Right ventricle myocardium superior (tissue), 1 donor: ENCODE data around the gene SOX18. TPM values are rescaled to one million over a fixed set of nuclear protein-coding genes. Genes with fewer than 3 reads are reported as not detected.
A peak's percentile ranks its signal among the peaks of the same experiment; 100 is the strongest.
"Not testable (repeated sequence)": the region's sequence is repeated elsewhere in the genome, so short reads cannot be mapped to it uniquely, and the experiment has no call there.

ENCODE experiments used
- ATAC-seq: fragments of 200-7000 bp; cut with Tn5 transposase; one replicate; pipeline ENCODE4 v1.9.1; 2020; ENCODE audit warnings: mild to moderate bottlenecking; ENCODE audit not compliant: poor library complexity
- DNase-seq: peaks from one replicate; pipeline ENCODE4 v3.0.0-alpha.2; 2020
- intact Hi-C: fragments of 100-400 bp; cut with DNase I; formaldehyde crosslinking; loops from one replicate; pipeline ENCODE4 v1.11.2; 2022
- long read RNA-seq: library from polyadenylated mRNA; unstranded; transcript quantifications from one replicate; pipeline ENCODE4 v2.0.0, GENCODE V29; 2021
- total RNA-seq: library from RNA; stranded (reverse); fragmentation: NEBNext Ultra II Directional; extraction: Animal tissue kit (Norgen Biotek cat#: 25700); gene quantifications from one replicate; pipeline ENCODE4 v1.2.1, GENCODE V29; 2021
- donor health status: DM: no; HTN: yes; CAD: no; lungs with severe emphysema.

SOX18 gene
- 34.3 TPM for total RNA-seq
- long read RNA-seq, transcript SOX18-201 (2 exons, 1,864 nt) = major isoform, 45 of 55 reads
- long read RNA-seq, partial matches to known transcripts = 10 of 55 reads
- long read RNA-seq, other reads (novel, unspliced or antisense) = 0 of 55 reads

GRCh38 chr20:64049060-64049877 lies at the start of gene SOX18:
SOX18 (minus strand) TSS chr20:64049639; CDS start chr20:64049516, 123 bp downstream.
- intact Hi-C loops = loop anchor here (10.0 kb wide), 1 partner anchor 66 kb away; no protein-coding TSS in a partner anchor
- DNase-seq (peak; percentile 67), ATAC-seq (peak; percentile 14)

GRCh38 chr20:64098471-64099013 lies 49.1 kb upstream of the SOX18 start:
- ATAC-seq (no peak), DNase-seq (no peak)
- intact Hi-C loops = no loop called here

GRCh38 chr20:64096535-64096934 lies 47.1 kb upstream of the SOX18 start:
- DNase-seq (no peak), ATAC-seq (no peak)
- intact Hi-C loops = no loop called here

GRCh38 chr20:64095927-64096326 lies 46.5 kb upstream of the SOX18 start:
- DNase-seq = no peak
- ATAC-seq = no peak
- intact Hi-C loops = no loop called here

GRCh38 chr20:64095455-64095854 lies 46.0 kb upstream of the SOX18 start:
- DNase-seq = no peak
- intact Hi-C loops = no loop called here
- ATAC-seq = no peak

- intact Hi-C loops = no loop called here
- ATAC-seq = no peak
- no peak for DNase-seq
Observed at GRCh38 chr20:64093013-64093503, 43.6 kb upstream of the SOX18 start.

GRCh38 chr20:64092258-64093012 lies 43.0 kb upstream of the SOX18 start:
- intact Hi-C loops = no loop called here
- ATAC-seq = no peak
- no peak for DNase-seq

- DNase-seq = no peak
- ATAC-seq = no peak
- intact Hi-C loops = no loop called here
Observed at GRCh38 chr20:64091770-64092169, 42.3 kb upstream of the SOX18 start.

GRCh38 chr20:64091340-64091739 lies 41.9 kb upstream of the SOX18 start:
- ATAC-seq = no peak
- DNase-seq = no peak
- intact Hi-C loops = no loop called here

GRCh38 chr20:64090165-64090564 lies 40.7 kb upstream of the SOX18 start:
- no peak for ATAC-seq
- DNase-seq = no peak
- intact Hi-C loops = no loop called here

- intact Hi-C loops, ATAC-seq, DNase-seq: not testable (repeated sequence)
Observed at GRCh38 chr20:64088586-64088985, 39.1 kb upstream of the SOX18 start.

- intact Hi-C loops, ATAC-seq, DNase-seq: not testable (repeated sequence)
Observed at GRCh38 chr20:64087226-64087825, 37.9 kb upstream of the SOX18 start.

- ATAC-seq = no peak
- intact Hi-C loops = no loop called here
- DNase-seq = no peak
Observed at GRCh38 chr20:64086801-64087200, 37.4 kb upstream of the SOX18 start.

GRCh38 chr20:64084685-64085152 lies 35.3 kb upstream of the SOX18 start:
- ATAC-seq = no peak
- no peak for DNase-seq
- intact Hi-C loops = no loop called here

GRCh38 chr20:64083804-64084684 lies 34.6 kb upstream of the SOX18 start, which contains the start of gene LKAAEAR1:
LKAAEAR1 (minus strand) TSS chr20:64084398; CDS start chr20:64084219, 179 bp downstream.
- DNase-seq (no peak), ATAC-seq (no peak)
- intact Hi-C loops = no loop called here

GRCh38 chr20:64083378-64083803 lies 34.0 kb upstream of the SOX18 start:
- intact Hi-C loops = no loop called here

GRCh38 chr20:64082820-64083377 lies 33.5 kb upstream of the SOX18 start:
- no peak for ATAC-seq
- intact Hi-C loops = no loop called here
- no peak for DNase-seq

More at GRCh38 chr20:64083378-64083803, 34.0 kb upstream of the SOX18 start:
- DNase-seq (peak; percentile 90), ATAC-seq (peak; percentile 71)
